DMS114 treated with DMSO at 0.1 percent for 48 hours (cell line): ENCODE data around the gene HDAC4.

Experiments used
- DNase-seq: peaks from one replicate; lab custom pipeline; 2025; ENCODE audit not compliant: unreplicated experiment; lab: John Stamatoyannopoulos, UW

Gene HDAC4

GRCh38 chr2:239259603-239260298 is 141.1 kb downstream of the HDAC4 start:
- no peak for DNase-seq

DNA sequence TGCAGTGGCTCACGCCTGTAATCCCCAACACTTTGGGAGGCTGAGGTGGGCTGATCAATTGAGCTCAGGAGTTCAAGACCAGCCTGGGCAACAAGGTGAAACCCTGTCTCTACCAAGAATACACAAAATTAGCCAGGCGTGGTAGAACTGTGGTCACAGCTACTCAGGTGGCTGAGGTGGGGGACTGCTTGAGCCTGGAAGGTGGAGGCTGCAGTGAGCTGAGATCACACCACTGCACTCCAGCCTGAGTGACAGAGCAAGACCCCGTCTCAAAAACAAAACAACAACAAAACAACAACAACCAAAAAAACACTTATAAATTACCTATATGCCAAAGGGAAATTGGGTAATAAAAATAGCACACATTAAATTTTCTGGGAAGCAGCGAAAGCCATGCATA is 141.6 kb downstream of the HDAC4 start:
- no peak for DNase-seq

DNA sequence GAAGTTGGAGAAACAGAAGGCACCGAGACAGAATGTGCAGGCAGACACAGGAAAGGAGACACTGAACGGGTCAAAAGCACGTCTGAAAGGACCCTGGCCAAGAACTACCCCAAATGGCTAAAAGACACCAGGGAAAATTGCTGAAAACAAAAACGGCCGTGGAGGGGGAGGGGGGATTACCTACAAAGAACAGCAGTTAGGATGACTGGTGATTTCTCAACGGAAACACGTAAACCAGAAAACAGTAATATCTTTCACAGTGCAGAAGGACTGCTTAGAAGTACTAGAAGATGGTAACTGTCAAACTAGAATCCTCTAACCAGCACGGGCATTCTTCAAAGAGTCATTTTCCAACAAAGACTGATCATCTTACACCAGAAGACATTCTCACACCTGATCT is 142.6 kb downstream of the HDAC4 start:
- DNase-seq: no peak

GRCh38 chr2:239257511-239257937 is 143.3 kb downstream of the HDAC4 start:
- no peak for DNase-seq

- no peak for DNase-seq
Observed at GRCh38 chr2:239256350-239256743, 144.5 kb downstream of the HDAC4 start.

GRCh38 chr2:239255628-239256349 is 145.0 kb downstream of the HDAC4 start:
- no peak for DNase-seq

GRCh38 chr2:239255218-239255617 is 145.6 kb downstream of the HDAC4 start:
- DNase-seq: no peak

- DNase-seq: no peak
Observed at GRCh38 chr2:239253701-239254436, 147.0 kb downstream of the HDAC4 start.

DNA sequence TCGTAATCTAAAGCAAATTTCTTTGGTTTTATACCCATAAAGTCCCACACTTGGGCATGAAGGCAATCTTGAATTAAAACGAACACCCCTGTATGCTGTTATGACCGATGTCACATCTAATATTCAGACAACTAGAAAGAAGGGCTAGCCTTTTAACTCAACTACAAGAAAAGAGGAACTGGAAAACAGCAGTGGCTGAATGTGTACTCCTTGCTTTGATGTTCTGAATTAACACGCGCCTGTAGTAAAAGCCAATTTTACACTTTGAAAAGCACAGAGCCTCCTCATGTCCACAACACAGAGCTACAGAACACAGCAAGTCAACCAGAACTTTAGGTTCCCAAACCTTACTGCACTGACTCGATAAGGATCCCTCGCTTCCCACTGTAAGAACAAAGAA is 147.6 kb downstream of the HDAC4 start:
- DNase-seq: no peak

GRCh38 chr2:239252801-239253200 is 148.0 kb downstream of the HDAC4 start:
- DNase-seq: no peak

- DNase-seq: no peak
Observed at GRCh38 chr2:239252393-239252792, 148.4 kb downstream of the HDAC4 start.

DNA sequence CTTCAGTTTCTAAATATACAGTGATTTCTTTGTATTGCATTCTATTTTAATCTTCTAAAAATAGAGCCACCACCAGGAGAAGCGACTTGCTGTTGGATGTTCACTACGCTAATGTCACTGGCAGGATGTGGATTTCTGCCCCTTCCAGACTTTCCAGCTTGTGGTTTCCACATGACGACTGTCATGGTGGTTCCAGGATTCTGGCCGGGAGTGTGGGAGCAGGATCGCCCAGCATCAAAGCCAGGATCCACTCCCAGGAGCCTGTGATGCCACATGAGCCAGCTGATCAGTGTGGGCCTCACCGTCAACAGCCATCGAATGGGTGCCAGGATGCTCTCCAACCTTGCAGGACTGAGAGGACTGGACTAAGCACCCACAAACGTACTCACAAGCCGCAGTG is 148.8 kb downstream of the HDAC4 start:
- no peak for DNase-seq

- no peak for DNase-seq
Observed at GRCh38 chr2:239250216-239251081, 150.4 kb downstream of the HDAC4 start.

- no peak for DNase-seq
Observed at GRCh38 chr2:239249776-239250175, 151.0 kb downstream of the HDAC4 start.

DNA sequence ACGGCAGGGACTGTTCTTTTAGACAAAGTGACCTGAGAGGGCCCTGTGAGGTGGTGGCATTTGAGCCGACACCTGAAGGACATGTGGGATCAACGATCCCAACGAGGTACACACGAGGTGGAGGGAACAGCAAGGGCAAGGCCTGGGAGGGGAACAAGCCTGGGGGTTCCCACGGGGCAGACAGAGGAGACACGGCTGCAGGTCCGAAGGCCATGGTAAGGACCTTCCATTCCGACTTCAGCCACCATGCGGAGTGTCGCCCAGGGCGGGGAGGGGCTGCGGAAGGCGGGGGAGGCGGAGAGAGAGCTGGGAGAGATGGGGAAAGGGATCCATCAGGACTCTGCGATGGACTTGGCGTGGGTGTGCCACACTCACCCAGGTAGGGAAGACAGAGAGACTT is 151.8 kb downstream of the HDAC4 start:
- no peak for DNase-seq

DNA sequence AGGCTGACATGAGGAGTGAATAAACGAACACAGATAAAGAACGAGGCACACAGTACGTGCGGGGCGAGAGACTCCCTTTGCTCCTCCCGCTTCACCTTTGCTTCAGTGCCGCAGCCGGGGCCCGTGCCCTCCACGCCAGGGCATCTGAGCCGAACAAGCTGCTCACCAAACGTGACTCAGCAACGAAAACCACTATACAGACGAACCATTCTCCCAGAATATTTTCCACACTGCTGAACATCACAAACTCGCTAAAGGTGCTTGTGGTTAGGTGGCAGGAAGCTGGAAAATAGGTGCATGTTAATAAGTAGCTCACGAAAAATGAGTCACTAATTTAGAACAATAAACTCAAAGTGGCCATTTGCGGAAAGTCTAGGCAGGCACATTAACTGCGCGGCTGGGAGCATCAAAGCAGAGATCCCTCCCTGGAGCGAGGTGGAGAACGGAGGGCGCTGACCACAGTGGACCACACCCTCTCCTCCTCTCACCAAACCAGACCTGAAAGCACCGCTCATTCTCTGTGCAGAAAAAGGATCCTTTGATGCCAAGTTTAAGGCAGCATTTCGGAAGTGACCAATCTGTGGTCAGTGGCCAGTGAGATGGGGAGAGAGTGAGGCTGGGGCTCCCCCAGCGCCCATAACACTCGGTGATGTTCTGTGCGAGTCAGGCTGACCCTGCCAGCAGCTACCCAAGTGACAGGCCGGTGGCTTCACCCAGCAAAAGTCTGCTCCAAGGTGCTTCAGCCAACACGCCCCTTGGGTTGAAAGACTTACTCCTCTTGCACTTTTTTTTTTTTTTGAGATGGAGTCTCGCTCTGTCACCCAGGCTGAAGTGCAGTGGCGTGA is 153.2 kb downstream of the HDAC4 start:
- DNase-seq: no peak

- no peak for DNase-seq
Observed at GRCh38 chr2:239246723-239247122, 154.1 kb downstream of the HDAC4 start.

GRCh38 chr2:239245872-239246721 is 154.7 kb downstream of the HDAC4 start:
- DNase-seq: no peak

- DNase-seq: no peak
Observed at GRCh38 chr2:239245107-239245506, 155.7 kb downstream of the HDAC4 start.
